Sigmoid colon (tissue), 4 donors: ENCODE measurements around the gene CFP.

ENCODE experiments used
- CTCF ChIP-seq, 4 experiments: fragments of 450-650 bp in 3 of 4; fragments of 200-600 bp in 1 of 4; IDR thresholded peaks; one replicate each; pipeline ENCODE4 v1.5.1; 2016 to 2019; ENCODE audit warnings: antibody characterized with exemption in 4 of 4, mild to moderate bottlenecking in 3 of 4, moderate library complexity in 2 of 4
- EP300 ChIP-seq, 4 donors: sonication (generic); formaldehyde crosslinking; IDR thresholded peaks; one replicate each; pipeline ENCODE4 v1.6.1; 2017; ENCODE audit warnings: antibody characterized with exemption in 4 of 4

DNA sequence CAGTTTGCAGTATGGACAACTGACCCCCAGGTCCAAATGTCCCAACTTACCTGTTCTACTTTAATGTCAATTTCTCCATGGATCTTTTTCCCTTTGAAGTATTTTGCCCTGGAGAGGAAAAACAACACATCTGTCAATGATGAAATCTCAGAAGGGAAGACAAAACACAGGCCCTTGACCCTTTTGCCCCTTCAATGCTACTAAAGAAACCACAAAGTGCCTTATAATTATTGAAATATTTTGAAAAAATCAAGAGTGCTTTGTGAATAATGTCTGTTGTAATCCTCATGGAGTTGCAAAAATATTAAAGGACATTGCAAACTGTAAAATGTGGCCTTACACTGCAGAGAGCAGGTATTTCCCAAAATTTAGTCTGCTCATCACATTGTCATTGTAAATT lies 22.6 kb downstream of the CFP start:
- TF ChIP-seq CTCF (IDR thresholded peaks at IDR 0.05) (no peak), EP300 (IDR thresholded peaks at IDR 0.05) (no peak)
